A673 (cell line): Measurements from ENCODE around the gene CCDC12. TPM values are rescaled to one million over a fixed set of nuclear protein-coding genes. Genes with fewer than 3 reads are reported as not detected.

ENCODE experiments used
- Bru-seq: library from RNA; stranded (reverse); fragments of 400-500 nt; gene quantifications from one replicate; lab custom pipeline; 2021; lab: Mats Ljungman, UMichigan
- BruChase-seq, 2 experiments: library from RNA; stranded (reverse); fragments of 400-500 nt; gene quantifications; one replicate each; lab custom pipeline; 2021; lab: Mats Ljungman, UMichigan
- BruUV-seq: library from RNA; stranded (reverse); fragments of 400-500 nt; replicated peaks from 2 replicates; lab custom pipeline; 2021; lab: Mats Ljungman, UMichigan
- CTCF ChIA-PET: fragments of 300-600 bp; sonication (Branson Sonifier 250); formaldehyde crosslinking; loops from one replicate; lab custom pipeline; 2022; ENCODE audit warnings: antibody characterized with exemption; lab: Charles Lee
- POLR2A ChIA-PET: fragments of 300-600 bp; sonication (Branson Sonifier 250); formaldehyde crosslinking; loops from one replicate; lab custom pipeline; 2022; ENCODE audit warnings: antibody characterized with exemption; ENCODE audit not compliant: low non-redundant PET; lab: Charles Lee
- DNase-seq: peaks from one replicate; pipeline ENCODE4 v3.0.0-alpha.2; 2015; ENCODE audit warnings: low spot score
- H3K27ac ChIP-seq: fragments of 200-600 bp; sonication (generic); 2 replicates; pipeline ENCODE4 v1.5.1; 2016; ENCODE audit warnings: mixed run types, low read depth, mild to moderate bottlenecking, mixed read lengths, antibody characterized with exemption, low read length; ENCODE audit not compliant: poor library complexity, severe bottlenecking
- H3K27me3 ChIP-seq: fragments of 200-600 bp; sonication (generic); replicated peaks from 2 replicates; pipeline ENCODE4 v1.6.1; 2017; ENCODE audit warnings: mixed run types, low read depth, mild to moderate bottlenecking, mixed read lengths, antibody characterized with exemption, low read length; ENCODE audit not compliant: insufficient read depth, poor library complexity
- H3K36me3 ChIP-seq: fragments of 200-600 bp; sonication (generic); 2 replicates; pipeline ENCODE4 v1.6.1; 2016; ENCODE audit warnings: mixed run types, mild to moderate bottlenecking, mixed read lengths, antibody characterized with exemption, low read length; ENCODE audit not compliant: insufficient read depth, poor library complexity, severe bottlenecking
- H3K4me1 ChIP-seq: fragments of 200-600 bp; sonication (generic); 2 replicates; pipeline ENCODE4 v1.6.1; 2017; ENCODE audit warnings: mixed run types, mild to moderate bottlenecking, mixed read lengths, antibody characterized with exemption, low read length; ENCODE audit not compliant: insufficient read depth, poor library complexity, severe bottlenecking
- H3K4me3 ChIP-seq: fragments of 200-600 bp; sonication (generic); 2 replicates; pipeline ENCODE4 v1.5.1; 2016; ENCODE audit warnings: low read depth, mixed run types, mild to moderate bottlenecking, mixed read lengths, low read length; ENCODE audit not compliant: poor library complexity, severe bottlenecking
- H3K9me3 ChIP-seq: fragments of 200-600 bp; sonication (generic); 2 replicates; pipeline ENCODE4 v1.6.1; 2016; ENCODE audit warnings: mixed run types, low read depth, mild to moderate bottlenecking, mixed read lengths, antibody characterized with exemption, low read length; ENCODE audit not compliant: poor library complexity, severe bottlenecking
- CTCF ChIP-seq: fragments of 300-800, 200-600 bp; sonication (generic); conservative IDR thresholded peaks from 2 replicates; pipeline ENCODE4 v1.5.1; 2017; ENCODE audit warnings: low read depth, mild to moderate bottlenecking, antibody characterized with exemption, low read length, moderate library complexity, mixed read lengths
- EZH2 ChIP-seq: fragments of 200-600 bp; sonication (generic); IDR thresholded peaks from 2 replicates; pipeline ENCODE4 v1.6.1; 2017; ENCODE audit warnings: borderline replicate concordance, low read depth, mild to moderate bottlenecking, mixed read lengths, antibody characterized with exemption, low read length; ENCODE audit not compliant: poor library complexity, severe bottlenecking
- intact Hi-C: fragments of 100-400 bp; cut with micrococcal nuclease; formaldehyde crosslinking; loops from one replicate; pipeline ENCODE4 v1.10.0; 2022; ENCODE audit not compliant: unreplicated experiment
- long read RNA-seq: library from polyadenylated mRNA; stranded (forward); transcript quantifications from one replicate; pipeline ENCODE4 v2.0.0, GENCODE V29; 2022
- total RNA-seq: library from RNA; stranded (reverse); gene quantifications from 2 replicates; pipeline ENCODE4 v1.2.3, GENCODE V29; 2021

The CCDC12 gene
- 28.2 and 31.3 TPM in 2 replicates for total RNA-seq
- percentile 76 among the genes with signal in this experiment for Bru-seq, nascent RNA
- BruChase-seq, experiment 1, labeled RNA remaining after a 2-hour chase: percentile 62 among the genes with signal in this experiment
- percentile 72 among the genes with signal in this experiment for BruChase-seq, experiment 2, labeled RNA remaining after a 6-hour chase
- long read RNA-seq, partial matches to known transcripts: 43 of 50 reads
- long read RNA-seq, other reads (novel, unspliced or antisense): 6 of 50 reads

DNA sequence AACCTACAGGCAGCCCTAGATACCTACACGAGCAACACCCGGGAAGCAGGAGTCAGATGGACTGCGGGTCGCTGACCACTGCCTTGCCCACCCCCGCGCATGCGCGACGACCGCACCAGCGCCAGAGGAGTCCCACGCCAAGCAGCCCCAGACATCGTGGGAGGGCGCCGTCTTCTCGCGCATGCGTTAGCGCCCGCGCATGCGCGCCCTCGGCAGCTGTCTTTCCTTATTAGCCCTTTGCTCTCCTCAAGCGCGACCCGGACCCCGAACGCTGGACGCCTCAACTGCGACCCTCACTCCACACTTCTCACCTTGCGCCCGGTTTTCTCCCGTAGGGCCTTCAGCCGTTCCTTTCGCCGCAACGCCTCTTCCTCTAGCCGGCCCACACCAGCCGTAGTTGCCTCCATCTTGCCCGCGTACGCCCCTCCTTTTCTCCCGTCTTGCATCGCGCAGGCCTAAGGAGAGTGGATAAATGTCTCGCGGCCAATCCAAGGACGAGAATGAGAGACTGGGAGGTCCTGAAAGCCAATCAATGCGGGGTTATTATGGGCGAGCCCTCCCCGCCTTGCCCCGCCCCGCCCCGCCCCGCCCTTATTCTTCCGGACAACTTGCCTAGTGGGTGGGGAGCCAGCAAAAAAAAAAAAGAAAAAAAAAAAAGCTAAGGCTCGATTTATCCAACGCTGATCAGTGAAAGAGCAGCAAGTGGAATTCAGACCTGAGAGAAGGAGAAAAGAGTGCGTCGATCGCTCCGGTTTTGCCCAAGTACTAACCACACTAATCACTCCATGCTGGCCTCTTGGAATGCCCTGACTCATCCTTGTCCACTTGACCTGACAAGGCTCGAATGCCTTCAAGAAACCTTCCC lies at the start of gene CCDC12:
TSS of gene CCDC12 (minus strand) at position 420 of the 865 bp plus-strand sequence. CDS start at position 407, 13 bp downstream.
- ChIA-PET POLR2A (interaction anchor here (0.5 to 0.7 kb wide), 9 partner anchors 8 to 502 kb away, joined by 3 to 11 read pairs (median 6); no protein-coding TSS in a partner anchor), CTCF (interaction anchor here (0.7 kb wide), 1 partner anchor 91 kb away, joined by 5 read pairs; no protein-coding TSS in a partner anchor)
- Histone ChIP-seq H3K4me1 (no peaks in the 10 kb centered on the region), H3K27me3 (no peaks in the 10 kb centered on the region), H3K36me3 (no peaks in the 10 kb centered on the region), H3K4me3 (peak within 1 kb of the TSS; percentile 79), H3K9me3 (no peaks in the 10 kb centered on the region), H3K27ac (peak within 1 kb of the TSS; percentile 89)
- BruUV-seq: no TSS peak
- TF ChIP-seq EZH2 (no peak), CTCF (no peak)
- DNase-seq: peak; percentile 95
- intact Hi-C loops: no loop called here

GRCh38 chr3:47024932-47025331 lies 48.4 kb upstream of the CCDC12 start:
- no peaks in the 10 kb centered on the region for H3K9me3 ChIP-seq
- intact Hi-C loops: no loop called here
- no peaks in the 10 kb centered on the region for H3K27me3 ChIP-seq
- no peak overlapping the region for H3K27ac ChIP-seq
- POLR2A ChIA-PET: interaction anchor here (0.6 kb wide), 1 partner anchor 176 kb away, joined by 7 read pairs; no protein-coding TSS in a partner anchor
- no peaks in the 10 kb centered on the region for H3K36me3 ChIP-seq
- TF ChIP-seq CTCF (no peak), EZH2 (no peak)
- no TSS peak for BruUV-seq
- H3K4me1 ChIP-seq: no peaks in the 10 kb centered on the region
- CTCF ChIA-PET: no interaction called here
- peak; percentile 25 for DNase-seq
- no peak overlapping the region for H3K4me3 ChIP-seq

GRCh38 chr3:47022641-47023071 lies 46.1 kb upstream of the CCDC12 start:
- POLR2A ChIA-PET: no interaction called here
- intact Hi-C loops: no loop called here

More at GRCh38 chr3:47022641-47023071, 46.1 kb upstream of the CCDC12 start:
- no TSS peak for BruUV-seq
- CTCF ChIA-PET: no interaction called here
- no peak for TF ChIP-seq CTCF
- no peak for TF ChIP-seq EZH2
- Histone ChIP-seq H3K4me1 (peaks cover 10% of the 10 kb centered on the region), H3K9me3 (no peaks in the 10 kb centered on the region), H3K36me3 (no peaks in the 10 kb centered on the region), H3K27ac (no peak overlapping the region), H3K4me3 (no peak overlapping the region), H3K27me3 (no peaks in the 10 kb centered on the region)
- no peak for DNase-seq
